Measurements from ENCODE around the gene ZFHX2.
"Not testable (repeated sequence)": the region's sequence is repeated elsewhere in the genome, so short reads cannot be mapped to it uniquely, and the experiment has no call there.

ZFHX2 gene

GRCh38 chr14:23538050-23538718 is 13.4 kb downstream of the ZFHX2 start:
- Histone ChIP-seq H3K9ac (ENCODE audit: low read depth, low read length) (no peak overlapping the region), H3K27ac (ENCODE audit: low read length) (no peak overlapping the region), H3K4me3 (ENCODE audit: low read depth in 1 of 2, low read length in 2 of 2) (no peak overlapping the region), H3K9me3 (ENCODE audit: insufficient read depth, low read length, severe bottlenecking) (no peaks in the 10 kb centered on the region), H3K4me2 (ENCODE audit: insufficient read depth, low read length) (no peak overlapping the region), H3K36me3 (ENCODE audit: insufficient read depth, low read length) (no peaks in the 10 kb centered on the region), H2AFZ (ENCODE audit: low read depth, low read length) (no peak overlapping the region), H3K4me1 (ENCODE audit: insufficient read depth, low read length) (no peaks in the 10 kb centered on the region), H3K27me3 (ENCODE audit: insufficient read depth, low read length, poor library complexity) (no peaks in the 10 kb centered on the region), H4K20me1 (ENCODE audit: insufficient read depth, low read length) (no peaks in the 10 kb centered on the region; the same call in 1 of the 2 replicates), H3K79me2 (ENCODE audit: insufficient read depth, low read length) (no peaks in the 10 kb centered on the region)
- DNase-seq (no peak), ATAC-seq (ENCODE audit: insufficient read depth, low read depth) (no peak)
- TF ChIP-seq EZH2 (IDR thresholded peaks at IDR 0.05; ENCODE audit: borderline replicate concordance, low read depth, low read length, severe bottlenecking) (no peak), CTCF (IDR thresholded peaks at IDR 0.05; ENCODE audit: borderline replicate concordance, extremely low read depth, low read length, poor library complexity, severe bottlenecking) (no peak)

- ATAC-seq (ENCODE audit: insufficient read depth, low read depth) = no peak
- Histone ChIP-seq H4K20me1 (ENCODE audit: insufficient read depth, low read length) (no peaks in the 10 kb centered on the region; the same call in 1 of the 2 replicates), H3K36me3 (ENCODE audit: insufficient read depth, low read length) (no peaks in the 10 kb centered on the region), H3K4me3 (ENCODE audit: low read depth in 1 of 2, low read length in 2 of 2) (no peak overlapping the region), H3K9me3 (ENCODE audit: insufficient read depth, low read length, severe bottlenecking) (no peaks in the 10 kb centered on the region), H3K9ac (ENCODE audit: low read depth, low read length) (no peak overlapping the region), H3K4me2 (ENCODE audit: insufficient read depth, low read length) (no peak overlapping the region), H2AFZ (ENCODE audit: low read depth, low read length) (no peak overlapping the region), H3K79me2 (ENCODE audit: insufficient read depth, low read length) (no peaks in the 10 kb centered on the region), H3K4me1 (ENCODE audit: insufficient read depth, low read length) (no peaks in the 10 kb centered on the region), H3K27me3 (ENCODE audit: insufficient read depth, low read length, poor library complexity) (no peaks in the 10 kb centered on the region), H3K27ac (ENCODE audit: low read length) (no peak overlapping the region)
- DNase-seq = no peak
- TF ChIP-seq EZH2 (IDR thresholded peaks at IDR 0.05; ENCODE audit: borderline replicate concordance, low read depth, low read length, severe bottlenecking) (no peak), CTCF (IDR thresholded peaks at IDR 0.05; ENCODE audit: borderline replicate concordance, extremely low read depth, low read length, poor library complexity, severe bottlenecking) (no peak)
Observed at GRCh38 chr14:23537351-23538049, 14.1 kb downstream of the ZFHX2 start.

- not testable (repeated sequence) for H3K9ac ChIP-seq (ENCODE audit: low read depth, low read length); H3K4me3 ChIP-seq (ENCODE audit: low read depth in 1 of 2, low read length in 2 of 2); H3K27me3 ChIP-seq (ENCODE audit: insufficient read depth, low read length, poor library complexity); H4K20me1 ChIP-seq (ENCODE audit: insufficient read depth, low read length); H3K9me3 ChIP-seq (ENCODE audit: insufficient read depth, low read length, severe bottlenecking); H3K27ac ChIP-seq (ENCODE audit: low read length); H2AFZ ChIP-seq (ENCODE audit: low read depth, low read length); H3K4me1 ChIP-seq (ENCODE audit: insufficient read depth, low read length); ATAC-seq (ENCODE audit: insufficient read depth, low read depth); DNase-seq; H3K4me2 ChIP-seq (ENCODE audit: insufficient read depth, low read length); H3K36me3 ChIP-seq (ENCODE audit: insufficient read depth, low read length); H3K79me2 ChIP-seq (ENCODE audit: insufficient read depth, low read length)
Observed at GRCh38 chr14:23536906-23537305, 14.7 kb downstream of the ZFHX2 start.

GRCh38 chr14:23536494-23536893 is 15.1 kb downstream of the ZFHX2 start:
- Histone ChIP-seq H3K9ac (ENCODE audit: low read depth, low read length) (no peak overlapping the region), H3K27ac (ENCODE audit: low read length) (no peak overlapping the region)
- ATAC-seq (ENCODE audit: insufficient read depth, low read depth) = no peak

More at GRCh38 chr14:23536494-23536893, 15.1 kb downstream of the ZFHX2 start:
- no peak overlapping the region for H3K4me2 ChIP-seq (ENCODE audit: insufficient read depth, low read length)
- H3K79me2 ChIP-seq (ENCODE audit: insufficient read depth, low read length) = no peaks in the 10 kb centered on the region
- no peaks in the 10 kb centered on the region for H3K27me3 ChIP-seq (ENCODE audit: insufficient read depth, low read length, poor library complexity)
- no peaks in the 10 kb centered on the region for H3K4me1 ChIP-seq (ENCODE audit: insufficient read depth, low read length)
- TF ChIP-seq CTCF (IDR thresholded peaks at IDR 0.05; ENCODE audit: borderline replicate concordance, extremely low read depth, low read length, poor library complexity, severe bottlenecking) = no peak
- no peak for TF ChIP-seq EZH2 (IDR thresholded peaks at IDR 0.05; ENCODE audit: borderline replicate concordance, low read depth, low read length, severe bottlenecking)
- no peak for DNase-seq
- no peaks in the 10 kb centered on the region; the same call in 1 of the 2 replicates for H4K20me1 ChIP-seq (ENCODE audit: insufficient read depth, low read length)
- H2AFZ ChIP-seq (ENCODE audit: low read depth, low read length) = no peak overlapping the region
- no peaks in the 10 kb centered on the region for H3K36me3 ChIP-seq (ENCODE audit: insufficient read depth, low read length)
- no peak overlapping the region for H3K4me3 ChIP-seq (ENCODE audit: low read depth in 1 of 2, low read length in 2 of 2)
- no peaks in the 10 kb centered on the region for H3K9me3 ChIP-seq (ENCODE audit: insufficient read depth, low read length, severe bottlenecking)
